ENCODE results near the gene CTBP2.

CTBP2 gene

DNA sequence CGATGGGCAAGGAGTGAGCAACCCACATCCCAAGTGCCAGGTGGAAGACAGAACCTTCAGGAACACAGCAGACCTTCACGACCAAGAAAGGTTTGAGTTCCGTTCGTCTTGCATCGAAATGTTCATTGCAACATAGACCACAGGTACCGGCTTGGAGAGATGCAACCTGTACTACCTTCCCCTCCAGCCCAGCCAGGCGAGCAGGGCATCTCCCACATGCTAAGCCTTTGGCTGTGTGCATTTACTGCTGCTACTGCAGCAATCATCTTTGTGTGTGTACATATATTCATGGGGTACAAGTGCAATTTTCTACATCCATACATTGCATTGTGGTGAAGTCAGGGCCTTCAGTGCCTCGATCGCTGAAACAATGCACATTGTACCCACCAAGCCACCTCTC is 58.8 kb downstream of the CTBP2 start:
- Histone ChIP-seq H3K27me3 (no peaks in the 10 kb centered on the region), H3K4me1 (peaks cover 15% of the 10 kb centered on the region), H3K4me3 (ENCODE audit: low read depth, low read length) (no peak overlapping the region), H3K9me3 (no peaks in the 10 kb centered on the region), H3K36me3 (peaks cover 15% of the 10 kb centered on the region)
- DNase-seq: no peak
- TF ChIP-seq, protein P1, sequence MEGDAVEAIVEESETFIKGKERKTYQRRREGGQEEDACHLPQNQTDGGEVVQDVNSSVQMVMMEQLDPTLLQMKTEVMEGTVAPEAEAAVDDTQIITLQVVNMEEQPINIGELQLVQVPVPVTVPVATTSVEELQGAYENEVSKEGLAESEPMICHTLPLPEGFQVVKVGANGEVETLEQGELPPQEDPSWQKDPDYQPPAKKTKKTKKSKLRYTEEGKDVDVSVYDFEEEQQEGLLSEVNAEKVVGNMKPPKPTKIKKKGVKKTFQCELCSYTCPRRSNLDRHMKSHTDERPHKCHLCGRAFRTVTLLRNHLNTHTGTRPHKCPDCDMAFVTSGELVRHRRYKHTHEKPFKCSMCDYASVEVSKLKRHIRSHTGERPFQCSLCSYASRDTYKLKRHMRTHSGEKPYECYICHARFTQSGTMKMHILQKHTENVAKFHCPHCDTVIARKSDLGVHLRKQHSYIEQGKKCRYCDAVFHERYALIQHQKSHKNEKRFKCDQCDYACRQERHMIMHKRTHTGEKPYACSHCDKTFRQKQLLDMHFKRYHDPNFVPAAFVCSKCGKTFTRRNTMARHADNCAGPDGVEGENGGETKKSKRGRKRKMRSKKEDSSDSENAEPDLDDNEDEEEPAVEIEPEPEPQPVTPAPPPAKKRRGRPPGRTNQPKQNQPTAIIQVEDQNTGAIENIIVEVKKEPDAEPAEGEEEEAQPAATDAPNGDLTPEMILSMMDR (IDR thresholded peaks at IDR 0.05; ENCODE audit: low read depth, low read length): no peak

- peaks cover 15% of the 10 kb centered on the region for H3K4me1 ChIP-seq
- H3K4me3 ChIP-seq (ENCODE audit: low read depth, low read length): no peak overlapping the region
- TF ChIP-seq, protein P1 (IDR thresholded peaks at IDR 0.05; ENCODE audit: low read depth, low read length): no peak
- H3K9me3 ChIP-seq: no peaks in the 10 kb centered on the region
- peaks cover 10% of the 10 kb centered on the region for H3K36me3 ChIP-seq
- DNase-seq: no peak
- no peaks in the 10 kb centered on the region for H3K27me3 ChIP-seq
These were observed 59.3 kb downstream of the CTBP2 start for GRCh38 chr10:125101049-125101448.

- Histone ChIP-seq H3K9me3 (no peaks in the 10 kb centered on the region), H3K27me3 (no peaks in the 10 kb centered on the region), H3K36me3 (peaks cover 9% of the 10 kb centered on the region), H3K4me3 (ENCODE audit: low read depth, low read length) (no peak overlapping the region), H3K4me1 (peaks cover 21% of the 10 kb centered on the region)
- TF ChIP-seq, protein P1 (IDR thresholded peaks at IDR 0.05; ENCODE audit: low read depth, low read length): no peak
- DNase-seq: no peak
These were observed 62.8 kb downstream of the CTBP2 start for GRCh38 chr10:125097409-125098070.

GRCh38 chr10:125096975-125097374 is 63.4 kb downstream of the CTBP2 start:
- Histone ChIP-seq H3K9me3 (no peaks in the 10 kb centered on the region), H3K4me3 (ENCODE audit: low read depth, low read length) (no peak overlapping the region), H3K4me1 (peaks cover 17% of the 10 kb centered on the region), H3K27me3 (no peaks in the 10 kb centered on the region), H3K36me3 (peaks cover 8% of the 10 kb centered on the region)
- TF ChIP-seq, protein P1 (IDR thresholded peaks at IDR 0.05; ENCODE audit: low read depth, low read length): no peak
- no peak for DNase-seq

DNA sequence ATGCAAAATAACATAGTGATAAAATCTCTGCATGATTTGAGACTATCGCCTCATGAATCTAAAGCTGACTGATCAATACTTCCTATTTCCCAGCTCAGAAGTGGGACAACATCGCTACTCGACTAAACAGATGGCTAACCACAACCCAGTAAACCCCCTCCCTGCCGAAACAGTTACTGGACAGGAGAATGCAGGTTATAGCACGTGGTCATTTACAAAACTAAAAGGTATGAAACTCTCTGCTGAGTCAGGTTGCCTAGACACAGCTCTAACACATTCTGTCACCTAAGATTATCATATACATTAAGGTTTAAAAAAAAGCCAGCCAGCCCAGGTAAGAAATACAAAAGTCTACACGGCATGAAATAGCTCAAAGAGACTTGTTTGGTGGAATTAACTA is 64.0 kb downstream of the CTBP2 start:
- TF ChIP-seq, protein P1 (IDR thresholded peaks at IDR 0.05; ENCODE audit: low read depth, low read length): no peak
- DNase-seq: no peak
- Histone ChIP-seq H3K4me1 (peaks cover 16% of the 10 kb centered on the region), H3K4me3 (ENCODE audit: low read depth, low read length) (no peak overlapping the region), H3K27me3 (no peaks in the 10 kb centered on the region), H3K36me3 (peaks cover 4% of the 10 kb centered on the region; the same call in 1 of the 2 replicates), H3K9me3 (no peaks in the 10 kb centered on the region)

GRCh38 chr10:125095776-125096175 is 64.6 kb downstream of the CTBP2 start:
- no peaks in the 10 kb centered on the region for H3K9me3 ChIP-seq
- no peak for DNase-seq

More at GRCh38 chr10:125095776-125096175, 64.6 kb downstream of the CTBP2 start:
- Histone ChIP-seq H3K36me3 (no peaks in the 10 kb centered on the region; the same call in 1 of the 2 replicates), H3K4me3 (ENCODE audit: low read depth, low read length) (no peak overlapping the region), H3K4me1 (peaks cover 16% of the 10 kb centered on the region), H3K27me3 (no peaks in the 10 kb centered on the region)
- TF ChIP-seq, protein P1 (IDR thresholded peaks at IDR 0.05; ENCODE audit: low read depth, low read length): no peak
